Hair follicle dermal papilla cell (primary cell): ENCODE results near the gene NT5C3B. TPM values are rescaled to one million over a fixed set of nuclear protein-coding genes. Genes with fewer than 3 reads are reported as not detected.

Experiments
- small RNA-seq: library from RNA; depleted of rRNA; stranded (forward); fragments of <200 nt; gene quantifications from one replicate; pipeline ENCODE3, GENCODE V24; 2012
- total RNA-seq: library from RNA; depleted of rRNA; stranded (reverse); fragments of >200 nt; gene quantifications from 2 replicates; pipeline ENCODE4 v1.2.3, GENCODE V29; 2012

NT5C3B gene
- 74.8 and 97.8 TPM in 2 replicates for total RNA-seq

GRCh38 chr17:41835800-41836549 lies at the start of gene NT5C3B:
Gene NT5C3B (minus strand): TSS chr17:41836232. CDS start chr17:41836193, 39 bp downstream.

GRCh38 chr17:41864836-41865595 lies 29.0 kb upstream of the NT5C3B start, which contains the start of gene KLHL11:
Gene KLHL11 (minus strand): TSS chr17:41865423. CDS start chr17:41865370, 53 bp downstream.

GRCh38 chr17:41837761-41838538 lies 1.9 kb upstream of the NT5C3B start, which contains the start of gene KLHL10:
Gene KLHL10 (plus strand): TSS chr17:41837825. CDS start chr17:41837933, 108 bp downstream.

GRCh38 chr17:41812381-41813151 lies 23.5 kb downstream of the NT5C3B start, which contains the start of gene FKBP10:
Gene FKBP10 (plus strand): TSS chr17:41813004. CDS start chr17:41813035, 31 bp downstream.

GRCh38 chr17:41811549-41812380 lies 24.3 kb downstream of the NT5C3B start, which contains the start of gene P3H4:
Gene P3H4 (minus strand): TSS chr17:41811949. CDS start chr17:41811915, 34 bp downstream.

GRCh38 chr17:41786227-41787020 lies 49.6 kb downstream of the NT5C3B start, which contains the start of gene JUP:
Gene JUP (minus strand): TSS chr17:41786711. CDS start chr17:41771854, 14,857 bp downstream.

Small RNA genes lying within 50 kb of the gene (small RNA-seq; reads per million reads assigned to genes)
- gene AC125257.2 = not detected

Other genes starting within 250 kb of the NT5C3B start
- gene KRT14, start 249.3 kb downstream of the NT5C3B start, total RNA-seq = 5.5 and 7.0 TPM in 2 replicates
- gene KRT16, start 223.5 kb downstream of the NT5C3B start, total RNA-seq = 0.49 and 0.65 TPM in 2 replicates
- 25.7 and 36.0 TPM in 2 replicates for gene KRT17, start 211.7 kb downstream of the NT5C3B start, total RNA-seq
- gene EIF1, start 147.3 kb downstream of the NT5C3B start, total RNA-seq = 87.1 and 101 TPM in 2 replicates
- not detected in 2 replicates for gene GAST, start 123.9 kb downstream of the NT5C3B start, total RNA-seq
- under 0.01 TPM in 1 of 2 replicates, not detected in the other for gene HAP1, start 101.6 kb downstream of the NT5C3B start, total RNA-seq
- gene JUP, start 49.5 kb downstream of the NT5C3B start, total RNA-seq = 8.5 and 10.4 TPM in 2 replicates
- 53.8 and 72.7 TPM in 2 replicates for gene P3H4, start 24.3 kb downstream of the NT5C3B start, total RNA-seq
- 336 and 351 TPM in 2 replicates for gene FKBP10, start 23.2 kb downstream of the NT5C3B start, total RNA-seq
- gene KLHL10, start 1.6 kb upstream of the NT5C3B start, total RNA-seq = 0.12 and 1.3 TPM in 2 replicates
- gene KLHL11, start 29.2 kb upstream of the NT5C3B start, total RNA-seq = 27.1 and 33.9 TPM in 2 replicates
- 341 and 379 TPM in 2 replicates for gene ACLY, start 82.7 kb upstream of the NT5C3B start, total RNA-seq
- gene ODAD4, start 94.4 kb upstream of the NT5C3B start, total RNA-seq = 0.97 and 1.3 TPM in 2 replicates
- 93.0 and 95.2 TPM in 2 replicates for gene CNP, start 130.6 kb upstream of the NT5C3B start, total RNA-seq
- 63.1 and 64.8 TPM in 2 replicates for gene DNAJC7, start 181.2 kb upstream of the NT5C3B start, total RNA-seq
- gene NKIRAS2, start 183.9 kb upstream of the NT5C3B start, total RNA-seq = 46.8 and 50.3 TPM in 2 replicates
- gene C17orf113, start 214.4 kb upstream of the NT5C3B start, total RNA-seq = 0.49 TPM in 2 replicates